NCI-H2029 treated with DMSO at 0.1 percent for 48 hours (cell line): ENCODE data around the gene HERPUD1.
"Not testable (repeated sequence)": the region's sequence is repeated elsewhere in the genome, so short reads cannot be mapped to it uniquely, and the experiment has no call there.

Source experiments
- DNase-seq: peaks from one replicate; lab custom pipeline; 2025; lab: John Stamatoyannopoulos, UW

Gene HERPUD1

DNA sequence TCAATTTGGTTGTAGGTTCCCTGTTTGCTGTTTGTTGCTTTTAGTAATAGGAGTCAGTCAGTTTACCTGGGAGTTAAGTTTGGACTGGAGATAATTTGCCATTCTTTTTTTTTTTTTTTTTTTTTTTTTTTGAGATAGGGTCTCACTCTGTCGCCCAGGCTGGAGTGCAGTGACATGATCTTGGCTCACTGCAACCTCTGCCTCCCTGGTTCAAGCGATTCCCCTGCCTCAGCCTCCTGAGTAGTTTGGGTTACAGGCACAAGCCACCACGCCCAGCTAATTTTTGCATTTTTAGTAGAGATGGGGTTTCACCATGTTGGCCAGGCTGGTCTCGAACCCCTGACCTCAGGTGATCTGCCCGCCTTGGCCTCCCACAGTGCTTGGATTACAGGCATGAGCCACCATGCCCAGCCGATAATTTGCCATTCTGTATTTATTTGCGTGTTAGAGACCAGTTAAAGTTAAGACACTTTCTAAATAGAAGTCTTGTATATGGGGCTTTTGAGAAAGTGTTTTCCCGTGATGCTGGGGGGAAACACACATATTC lies 2.7 kb downstream of the HERPUD1 start:
- DNase-seq = not testable (repeated sequence)

GRCh38 chr16:56935201-56935600 lies 3.3 kb downstream of the HERPUD1 start:
- no peak for DNase-seq

- DNase-seq = no peak
Measured at GRCh38 chr16:56936491-56936890, 4.5 kb downstream of the HERPUD1 start.

- no peak for DNase-seq
Measured at GRCh38 chr16:56936950-56937349, 5.0 kb downstream of the HERPUD1 start.

GRCh38 chr16:56938664-56939513 lies 6.9 kb downstream of the HERPUD1 start:
- no peak for DNase-seq

GRCh38 chr16:56939801-56940200 lies 7.9 kb downstream of the HERPUD1 start:
- DNase-seq = no peak

DNA sequence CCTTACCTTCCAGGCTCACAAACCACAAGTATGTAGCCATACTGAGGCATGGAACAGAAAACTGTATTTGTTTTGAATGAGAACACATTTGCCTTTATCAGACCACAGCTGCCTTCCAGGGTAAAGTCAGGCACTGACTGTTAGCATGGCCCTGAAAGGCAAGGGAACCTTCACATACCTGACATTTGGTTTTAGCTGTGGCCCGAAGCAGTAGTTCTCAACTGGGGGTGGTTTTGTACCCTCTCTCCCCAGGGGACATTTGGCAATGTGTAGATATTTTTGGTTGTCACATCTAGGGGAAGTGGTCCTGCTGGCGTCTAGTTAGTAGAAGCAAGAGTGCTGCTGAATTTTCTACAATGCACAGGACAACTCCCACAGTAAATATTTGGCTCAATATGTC lies 9.2 kb downstream of the HERPUD1 start:
- no peak for DNase-seq

DNA sequence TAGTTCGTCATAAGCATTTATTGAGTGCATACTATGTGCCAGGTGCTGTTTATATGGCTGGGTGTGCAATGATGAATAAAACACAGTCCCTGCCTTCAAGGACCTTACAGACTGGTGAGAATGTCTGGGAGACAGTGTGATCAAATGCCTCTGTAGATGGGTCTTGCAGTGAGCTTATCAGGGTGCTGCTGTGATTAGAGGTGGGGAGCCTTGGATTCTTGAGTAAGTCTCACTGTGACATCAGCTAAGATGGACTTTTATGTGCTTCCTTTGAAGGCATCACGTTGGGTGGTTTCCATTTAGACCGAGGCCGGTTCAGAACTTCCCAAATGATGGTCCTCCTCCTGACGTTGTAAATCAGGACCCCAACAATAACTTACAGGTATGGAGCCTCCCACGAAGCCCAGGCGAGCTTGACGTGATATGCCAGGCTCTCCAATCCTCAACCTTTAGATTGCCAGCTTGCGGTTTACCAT lies 10.0 kb downstream of the HERPUD1 start:
- no peak for DNase-seq

DNA sequence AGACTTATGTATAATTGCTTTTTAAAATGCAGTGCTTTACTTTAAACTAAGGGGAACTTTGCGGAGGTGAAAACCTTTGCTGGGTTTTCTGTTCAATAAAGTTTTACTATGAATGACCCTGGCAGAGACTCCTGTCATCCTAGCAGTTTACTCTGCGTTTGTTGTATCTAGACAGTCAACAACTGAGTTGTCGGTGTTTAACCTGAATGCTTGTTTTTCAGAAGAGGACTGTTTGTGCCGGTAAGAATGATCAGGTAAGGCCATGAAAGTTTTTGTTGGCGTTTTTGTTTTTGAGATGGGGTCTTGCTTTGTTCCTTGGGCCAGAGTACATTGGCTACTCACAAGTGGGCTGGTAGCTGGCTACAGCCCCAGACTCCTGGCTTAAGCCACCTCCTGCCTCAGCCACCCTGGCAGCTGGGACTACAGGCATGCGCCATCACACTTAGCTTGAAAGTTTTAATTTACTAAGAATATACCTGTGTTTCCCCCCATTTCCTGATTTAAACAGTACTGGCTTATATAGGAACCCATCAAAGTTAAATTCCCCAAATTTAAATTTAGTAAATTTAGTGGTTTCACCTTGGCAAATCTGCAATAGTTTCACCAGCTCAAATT lies 11.9 kb downstream of the HERPUD1 start:
- DNase-seq = no peak

GRCh38 chr16:56944954-56945839 lies 13.3 kb downstream of the HERPUD1 start:
- DNase-seq = no peak

DNA sequence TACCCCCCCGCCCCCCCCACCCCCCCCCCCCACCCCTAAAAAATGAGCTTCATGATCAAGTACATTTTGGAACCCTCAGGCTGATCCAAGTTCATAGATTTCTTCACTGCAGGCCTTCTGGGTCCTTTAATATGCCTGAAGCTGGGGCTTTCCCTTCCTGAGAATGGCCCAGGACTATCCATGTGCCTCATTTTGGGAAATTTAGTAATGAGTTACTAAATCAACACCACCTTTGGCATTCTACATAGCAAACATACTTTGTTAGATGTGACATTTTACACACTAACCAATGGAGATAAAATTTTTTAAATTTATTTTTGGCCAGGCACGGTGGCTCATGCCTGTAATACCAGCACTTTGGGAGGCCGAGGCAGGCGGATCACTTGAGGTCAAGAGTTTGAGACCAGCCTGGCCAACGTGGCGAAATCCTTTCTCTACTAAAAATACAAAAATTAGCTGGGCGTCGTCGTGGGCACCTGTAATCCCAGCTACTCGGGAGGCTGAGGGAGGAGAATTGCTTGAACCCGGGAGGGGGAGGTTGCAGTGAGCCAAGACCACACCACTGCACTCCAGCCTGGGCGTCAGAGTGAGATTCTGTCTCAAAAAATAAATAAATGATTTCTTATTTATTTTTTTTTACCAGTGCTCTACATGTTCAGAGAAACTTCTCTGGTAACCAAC lies 14.0 kb downstream of the HERPUD1 start:
- no peak for DNase-seq

GRCh38 chr16:56946767-56947603 lies 15.0 kb downstream of the HERPUD1 start:
- DNase-seq = no peak

GRCh38 chr16:56947604-56947995 lies 15.7 kb downstream of the HERPUD1 start:
- no peak for DNase-seq

DNA sequence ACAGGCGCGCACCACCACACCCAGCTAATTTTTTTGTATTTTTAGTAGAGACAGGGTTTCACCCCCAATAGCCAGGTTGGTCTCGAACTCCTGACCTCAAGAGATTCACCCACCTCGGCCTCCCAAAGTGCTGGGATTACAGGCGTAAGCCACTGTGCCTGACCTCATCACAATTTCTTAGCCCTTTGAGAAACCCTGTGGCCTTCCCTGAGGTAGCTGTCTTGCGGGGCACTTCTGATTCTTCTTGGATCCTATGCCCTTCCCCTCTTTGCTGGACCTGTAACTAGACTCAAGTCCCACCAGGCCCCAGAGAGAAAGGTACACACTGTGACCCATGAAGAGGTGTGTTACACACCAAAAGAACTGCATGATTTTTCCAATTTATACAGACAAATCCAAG lies 16.3 kb downstream of the HERPUD1 start:
- no peak for DNase-seq

GRCh38 chr16:56950051-56950450 lies 18.1 kb downstream of the HERPUD1 start:
- DNase-seq = no peak

DNA sequence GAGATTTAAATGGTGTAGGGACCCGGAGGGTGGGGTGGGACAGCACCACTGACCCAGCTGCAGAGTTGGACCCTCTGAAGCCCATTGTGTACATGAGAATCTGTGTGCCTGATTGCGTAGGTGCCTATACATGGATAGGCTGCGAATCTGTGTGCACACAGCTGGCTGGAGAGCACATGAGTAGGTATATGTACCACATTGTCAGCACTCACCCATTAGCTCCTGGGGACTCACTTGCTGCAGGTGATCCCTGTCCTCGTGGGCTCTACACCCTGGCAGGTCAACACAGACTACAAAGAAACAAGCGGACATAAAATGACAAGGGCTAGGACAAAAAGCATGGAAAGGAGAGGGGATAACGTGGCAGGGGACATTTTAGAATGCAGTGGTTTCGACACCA lies 18.5 kb downstream of the HERPUD1 start:
- DNase-seq = no peak

DNA sequence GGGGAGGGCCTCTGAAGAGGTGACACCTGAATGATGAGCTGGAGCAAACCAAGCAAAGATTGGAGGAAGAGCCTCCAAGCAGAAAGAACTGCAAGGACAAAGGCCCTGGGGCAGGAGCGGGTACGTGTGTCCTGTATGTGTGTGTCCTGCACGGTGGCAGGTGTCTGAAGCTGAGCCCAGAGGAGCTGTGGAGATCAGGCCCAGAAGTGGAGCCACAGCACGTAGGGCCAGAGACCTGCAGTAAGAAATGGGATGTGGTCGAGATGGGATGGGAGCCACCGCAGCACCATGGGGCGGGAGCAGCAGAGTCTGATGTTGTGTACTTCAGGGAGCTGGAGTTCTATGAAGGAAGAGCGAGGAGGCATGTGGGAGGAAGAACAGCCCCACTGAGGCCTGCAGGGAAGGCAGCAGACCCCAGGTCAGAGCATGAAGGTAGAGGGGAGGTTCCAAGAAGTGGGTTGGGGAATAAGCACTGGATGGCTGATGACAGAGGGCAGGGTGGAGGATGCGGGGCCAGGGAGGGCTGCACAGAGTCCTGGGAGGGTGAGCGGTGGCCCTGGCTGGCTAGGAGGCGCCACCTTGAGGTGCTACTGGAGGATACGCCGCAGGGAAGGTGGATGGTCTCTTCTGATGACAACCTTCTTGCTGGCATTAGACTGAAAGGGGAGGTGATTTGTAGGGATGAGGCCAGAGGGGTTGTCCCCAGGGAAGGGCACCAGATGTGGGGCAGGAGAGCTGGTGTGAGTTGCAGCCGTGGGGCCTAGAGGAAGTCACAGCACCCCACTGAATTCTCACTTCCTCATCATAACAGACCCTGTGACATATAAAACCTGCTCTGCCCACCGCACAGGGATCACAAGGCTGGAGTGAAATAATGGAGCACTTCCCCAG lies 19.2 kb downstream of the HERPUD1 start:
- DNase-seq = no peak

GRCh38 chr16:56953006-56953405 lies 21.1 kb downstream of the HERPUD1 start:
- no peak for DNase-seq

- no peak for DNase-seq
Measured at GRCh38 chr16:56956076-56956475, 24.1 kb downstream of the HERPUD1 start.

DNA sequence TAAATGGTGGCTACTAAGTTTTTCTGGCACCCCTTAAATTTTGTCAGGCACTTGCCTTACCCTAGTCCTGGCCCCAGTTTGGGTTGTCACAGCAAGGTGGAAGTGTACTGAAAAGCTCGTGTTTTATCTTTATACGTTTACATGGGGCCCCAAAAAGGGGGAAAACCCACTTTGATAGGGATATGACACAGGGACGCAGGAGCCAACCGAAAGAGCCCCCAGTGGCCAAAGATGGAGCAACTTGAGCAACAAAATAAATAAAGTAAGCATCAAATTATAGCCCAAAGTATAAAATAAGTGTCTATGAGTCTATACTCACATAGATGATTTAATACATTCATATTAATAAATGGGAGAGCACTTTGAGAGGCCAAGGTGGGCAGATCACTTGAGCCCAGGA lies 24.8 kb downstream of the HERPUD1 start:
- DNase-seq = no peak
